HG02852 (cell line): Measurements from ENCODE around the gene TTC1.
"Not testable (repeated sequence)": the region's sequence is repeated elsewhere in the genome, so short reads cannot be mapped to it uniquely, and the experiment has no call there.

Experiments
- ATAC-seq: cut with Tn5 transposase; IDR thresholded peaks from one replicate; pipeline ENCODE4 v1.9.1; 2021; ENCODE audit warnings: mild to moderate bottlenecking, moderate library complexity; ENCODE audit not compliant: unreplicated experiment

TTC1 gene

GRCh38 chr5:159993194-159993593, 15.7 kb upstream of the TTC1 start:
- no peak for ATAC-seq

GRCh38 chr5:159995907-159996306, 13.0 kb upstream of the TTC1 start:
- no peak for ATAC-seq

GRCh38 chr5:160001457-160001856, 7.5 kb upstream of the TTC1 start:
- no peak for ATAC-seq

GRCh38 chr5:160007514-160007913, 1.4 kb upstream of the TTC1 start:
- ATAC-seq = no peak

GRCh38 chr5:160008529-160008876, 436 bp upstream of the TTC1 start:
- peak; percentile 3 for ATAC-seq

GRCh38 chr5:160009591-160009989, 651 bp downstream of the TTC1 start:
- ATAC-seq = no peak

GRCh38 chr5:160011471-160011870, 2.5 kb downstream of the TTC1 start:
- ATAC-seq = no peak

GRCh38 chr5:160014197-160014596, 5.3 kb downstream of the TTC1 start:
- not testable (repeated sequence) for ATAC-seq

- no peak for ATAC-seq
Measured at GRCh38 chr5:160018945-160019625, 10.1 kb downstream of the TTC1 start.

- no peak for ATAC-seq
Measured at GRCh38 chr5:160020266-160020770, 11.4 kb downstream of the TTC1 start.

GRCh38 chr5:160020964-160021363, 12.0 kb downstream of the TTC1 start:
- no peak for ATAC-seq

- peak; percentile 91 for ATAC-seq
Measured at GRCh38 chr5:160021831-160022446, 13.0 kb downstream of the TTC1 start.

GRCh38 chr5:160023007-160023907, 14.3 kb downstream of the TTC1 start:
- no peak for ATAC-seq

- ATAC-seq = no peak
Measured at GRCh38 chr5:160023908-160024630, 15.1 kb downstream of the TTC1 start.

GRCh38 chr5:160029004-160029403, 20.1 kb downstream of the TTC1 start:
- ATAC-seq = no peak

- no peak for ATAC-seq
Measured at GRCh38 chr5:160029540-160030139, 20.7 kb downstream of the TTC1 start.

GRCh38 chr5:160030631-160031377, 21.9 kb downstream of the TTC1 start:
- ATAC-seq = no peak

- ATAC-seq = no peak
Measured at GRCh38 chr5:160033546-160034252, 24.8 kb downstream of the TTC1 start.

GRCh38 chr5:160036243-160036642, 27.3 kb downstream of the TTC1 start:
- ATAC-seq = no peak
